Esophagus muscularis mucosa (tissue), 4 donors: ENCODE data around the gene RNF138. TPM values are rescaled to one million over a fixed set of nuclear protein-coding genes. Genes with fewer than 3 reads are reported as not detected.
"Not testable (repeated sequence)": the region's sequence is repeated elsewhere in the genome, so short reads cannot be mapped to it uniquely, and the experiment has no call there.

Experiments
- DNase-seq: peaks from one replicate; pipeline ENCODE4 v3.0.0-alpha.2; 2017; ENCODE audit errors: extremely low spot score
- H3K27ac ChIP-seq, 4 donors: fragments of 200-600 bp; sonication (generic); replicated peaks in 1 of 4; 1 replicate in 3 of 4; 2 replicates in 1 of 4; pipeline ENCODE4 v1.5.1; 2016 to 2019; ENCODE audit warnings: mild to moderate bottlenecking in 1 of 4
- H3K27me3 ChIP-seq, 4 donors: fragments of 200-600 bp; sonication (generic); one replicate each; pipeline versions ENCODE4 v1.5.1 to v1.6.0; 2016 to 2019
- H3K36me3 ChIP-seq, 4 donors: fragments of 200-600 bp; sonication (generic); one replicate each; pipeline ENCODE4 v1.5.1; 2016 to 2019
- H3K4me1 ChIP-seq, 4 donors: fragments of 200-600 bp; sonication (generic); one replicate each; pipeline ENCODE4 v1.5.1; 2016 to 2019
- H3K4me3 ChIP-seq, 4 donors: fragments of 200-600 bp; sonication (generic); 1 replicate in 2 of 4; 2 replicates in 2 of 4; pipeline ENCODE4 v1.5.1; 2016 to 2019; ENCODE audit warnings: mild to moderate bottlenecking in 4 of 4, moderate library complexity in 1 of 4
- H3K9me3 ChIP-seq, 4 donors: fragments of 200-600 bp; sonication (generic); 1 replicate in 3 of 4; 2 replicates in 1 of 4; pipeline ENCODE4 v1.5.1; 2016 to 2019
- EP300 ChIP-seq: sonication (generic); formaldehyde crosslinking; IDR thresholded peaks from one replicate; pipeline ENCODE4 v1.6.1; 2017; ENCODE audit warnings: antibody characterized with exemption
- POLR2A ChIP-seq: fragments of 450-650 bp; IDR thresholded peaks from one replicate; pipeline ENCODE4 v1.6.1; 2017; ENCODE audit warnings: antibody characterized with exemption, moderate library complexity, mild to moderate bottlenecking, low read depth
- POLR2AphosphoS5 ChIP-seq, 2 donors: sonication (generic); formaldehyde crosslinking; IDR thresholded peaks; one replicate each; pipeline ENCODE4 v1.6.1; 2017; ENCODE audit warnings: antibody characterized with exemption in 2 of 2
- WGBS: methylation state at CpG from one replicate; pipeline ENCODE4 v1.1.5; 2018; 5-methylcytosine and 5-hydroxymethylcytosine counted together
- intact Hi-C: fragments of 100-400 bp; cut with DNase I; formaldehyde crosslinking; loops from one replicate; pipeline ENCODE4 v1.15.1; 2023
- total RNA-seq, 4 donors: library from RNA; depleted of rRNA; stranded (reverse); fragments of >200 nt; gene quantifications; one replicate each; pipeline versions ENCODE4 v1.1.0 to v1.2.1, GENCODE V29; 2016
- TF ChIP-seq, protein P1 (sequence below), 3 experiments: fragments of 200-600 bp in 2 of 3; fragments of 450-650 bp in 1 of 3; sonication (generic) in 2 of 3; IDR thresholded peaks; one replicate each; pipeline ENCODE4 v1.5.1; 2017 to 2019; ENCODE audit warnings: antibody characterized with exemption in 3 of 3, mild to moderate bottlenecking in 2 of 3, moderate library complexity in 1 of 3

RNF138 gene
- total RNA-seq, 4 donors from 2014 or later, result 19.5 to 34.1 (median 24.1) TPM

DNA sequence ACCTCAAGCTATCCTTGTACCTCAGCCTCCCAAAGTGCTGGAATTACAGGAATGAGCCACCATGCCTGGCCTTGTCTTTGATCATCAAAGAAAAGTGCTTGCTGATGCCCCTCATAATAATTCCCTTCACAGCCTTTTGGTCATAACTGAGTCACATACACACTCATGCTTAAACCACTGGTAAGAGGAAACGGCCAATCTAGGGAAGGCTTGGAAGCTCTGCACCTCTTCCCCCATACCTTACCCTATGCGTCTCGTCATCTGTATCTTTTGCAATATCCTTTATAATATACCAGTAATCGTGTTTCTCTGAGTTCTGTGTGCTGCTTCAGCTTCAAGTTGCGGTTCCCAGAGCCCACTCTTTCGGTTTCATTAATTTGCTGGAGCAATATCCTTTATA lies 4.8 kb upstream of the RNF138 start:
- Histone ChIP-seq H3K27ac (no peak overlapping the region), H3K36me3 (no peaks in the 10 kb centered on the region), H3K9me3 (no peaks in the 10 kb centered on the region), H3K4me3 (no peak overlapping the region), H3K27me3 (no peaks in the 10 kb centered on the region), H3K4me1 (peaks cover 16 to 30% (median 22%) of the 10 kb centered on the region in 4 donors)
- DNase-seq, result no peak
- 70% methylated on average over 6 of the region's 6 CpGs for WGBS
- TF ChIP-seq POLR2A, result no peak
- no peak for TF ChIP-seq POLR2AphosphoS5 (IDR thresholded peaks at IDR 0.05)
- TF ChIP-seq, protein P1, sequence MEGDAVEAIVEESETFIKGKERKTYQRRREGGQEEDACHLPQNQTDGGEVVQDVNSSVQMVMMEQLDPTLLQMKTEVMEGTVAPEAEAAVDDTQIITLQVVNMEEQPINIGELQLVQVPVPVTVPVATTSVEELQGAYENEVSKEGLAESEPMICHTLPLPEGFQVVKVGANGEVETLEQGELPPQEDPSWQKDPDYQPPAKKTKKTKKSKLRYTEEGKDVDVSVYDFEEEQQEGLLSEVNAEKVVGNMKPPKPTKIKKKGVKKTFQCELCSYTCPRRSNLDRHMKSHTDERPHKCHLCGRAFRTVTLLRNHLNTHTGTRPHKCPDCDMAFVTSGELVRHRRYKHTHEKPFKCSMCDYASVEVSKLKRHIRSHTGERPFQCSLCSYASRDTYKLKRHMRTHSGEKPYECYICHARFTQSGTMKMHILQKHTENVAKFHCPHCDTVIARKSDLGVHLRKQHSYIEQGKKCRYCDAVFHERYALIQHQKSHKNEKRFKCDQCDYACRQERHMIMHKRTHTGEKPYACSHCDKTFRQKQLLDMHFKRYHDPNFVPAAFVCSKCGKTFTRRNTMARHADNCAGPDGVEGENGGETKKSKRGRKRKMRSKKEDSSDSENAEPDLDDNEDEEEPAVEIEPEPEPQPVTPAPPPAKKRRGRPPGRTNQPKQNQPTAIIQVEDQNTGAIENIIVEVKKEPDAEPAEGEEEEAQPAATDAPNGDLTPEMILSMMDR (IDR thresholded peaks at IDR 0.05), result no peak
- no peak for TF ChIP-seq EP300
- intact Hi-C loops, result no loop called here

DNA sequence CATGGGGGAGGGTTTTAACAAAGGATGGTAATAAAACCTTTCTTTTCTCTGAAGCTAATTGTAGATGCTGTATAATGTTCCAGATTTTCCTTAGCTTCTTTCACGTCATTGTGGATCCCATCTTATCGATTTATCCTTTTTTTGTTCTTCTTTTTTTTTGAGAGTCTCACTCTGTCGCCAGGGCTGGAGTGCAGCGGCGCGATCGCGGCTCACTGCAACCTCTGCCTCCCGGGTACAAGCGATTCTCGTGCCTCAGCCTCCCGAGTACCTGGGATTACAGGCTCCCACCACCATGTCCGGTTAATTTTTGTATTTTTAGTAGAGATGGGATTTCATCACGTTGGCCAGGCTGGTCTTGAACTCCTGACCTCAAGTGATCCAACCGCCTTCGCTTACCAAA lies 843 bp upstream of the RNF138 start:
- WGBS, result 96% methylated on average over 16 of the region's 16 CpGs
- peak overlapping the region; percentile 99 to 100 (median 100) for H3K27ac ChIP-seq

DNA sequence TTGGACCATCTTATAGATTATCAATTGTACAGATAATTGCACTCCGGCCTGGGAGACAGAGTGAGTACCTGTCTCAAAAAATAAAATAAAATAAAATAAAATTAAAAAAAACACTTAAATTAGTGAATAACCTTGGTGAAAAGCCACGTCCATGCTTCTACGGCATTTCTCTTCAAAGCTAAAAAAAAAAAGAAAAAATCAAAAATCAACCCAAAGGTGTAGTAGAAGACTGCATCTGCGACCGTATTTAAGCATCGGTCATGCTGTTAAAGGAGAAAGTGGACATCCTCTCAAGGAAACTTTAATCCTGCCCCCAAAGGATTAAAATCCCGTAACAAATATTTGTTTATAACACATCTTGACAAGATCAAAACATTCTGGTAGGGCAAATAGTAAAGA lies 350 bp upstream of the RNF138 start:
- Histone ChIP-seq H3K9me3 (no peaks in the 10 kb centered on the region), H3K27ac (peak overlapping the region; percentile 99 to 100 (median 100)), H3K4me1 (peaks cover 22 to 37% (median 36%) of the 10 kb centered on the region in 4 donors), H3K27me3 (no peaks in the 10 kb centered on the region), H3K36me3 (peaks cover 0 to 3% (median 0%) of the 10 kb centered on the region in 4 donors), H3K4me3 (peak overlapping the region; percentile 75 to 93 (median 86))
- no peak for DNase-seq
- WGBS, result 36% methylated on average over 7 of the region's 7 CpGs
- intact Hi-C loops, result loop anchor here (5.0 to 10.0 kb wide), 3 partner anchors 149 to 383 kb away; partner anchors contain the start of genes GAREM1 and TRAPPC8
- no peak for TF ChIP-seq POLR2AphosphoS5 (IDR thresholded peaks at IDR 0.05)
- TF ChIP-seq, protein P1 (IDR thresholded peaks at IDR 0.05), result no peak
- no peak for TF ChIP-seq EP300
- TF ChIP-seq POLR2A, result no peak

More for the DNA sequence above, 843 bp upstream of the RNF138 start:
- H3K4me3 ChIP-seq, H3K9me3 ChIP-seq, DNase-seq, H3K27me3 ChIP-seq, H3K36me3 ChIP-seq: not testable (repeated sequence)
- peaks cover 22 to 36% (median 33%) of the 10 kb centered on the region in 4 donors for H3K4me1 ChIP-seq
- intact Hi-C loops, result loop anchor here (5.0 to 10.0 kb wide), 3 partner anchors 149 to 384 kb away; partner anchors contain the start of genes GAREM1 and TRAPPC8

DNA sequence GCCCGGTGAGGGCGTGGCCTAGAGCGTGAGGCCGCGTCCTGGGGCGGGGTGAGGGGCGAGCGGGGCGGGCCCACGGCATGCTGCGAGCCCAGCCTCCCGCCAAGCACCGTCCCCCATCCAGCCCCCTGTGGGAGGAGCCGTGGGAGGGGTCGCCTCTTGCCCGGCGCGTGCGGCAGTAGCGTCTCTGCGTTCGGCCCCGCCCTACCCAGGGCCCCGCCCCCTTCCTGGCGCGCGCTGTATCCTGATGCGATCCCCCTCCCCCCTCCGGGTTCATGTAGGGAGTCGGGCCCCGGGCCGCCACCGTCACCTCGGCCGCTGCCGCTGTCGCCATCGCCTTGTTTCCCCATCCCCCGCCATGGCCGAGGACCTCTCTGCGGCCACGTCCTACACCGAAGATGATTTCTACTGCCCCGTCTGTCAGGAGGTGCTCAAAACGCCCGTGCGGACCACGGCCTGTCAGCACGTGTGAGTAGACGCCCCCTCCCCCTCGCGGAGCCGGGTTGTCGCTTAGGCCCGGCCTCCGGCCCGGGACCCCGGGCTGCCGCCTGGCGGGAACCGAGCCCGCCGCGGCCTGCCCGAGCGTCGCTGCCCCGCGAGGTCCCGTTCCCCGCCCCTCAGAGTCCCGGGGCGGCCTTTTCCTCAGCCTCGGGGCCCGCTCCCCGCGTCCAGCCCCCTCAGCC lies 888 bp downstream of the RNF138 start:
- TF ChIP-seq, protein P1 (IDR thresholded peaks at IDR 0.05), result no peak
- TF ChIP-seq EP300, result no peak
- peak; percentile 23 for TF ChIP-seq POLR2A
- TF ChIP-seq POLR2AphosphoS5 (IDR thresholded peaks at IDR 0.05), result peak; percentile 81
- WGBS, result 0% methylated on average over 8 of the region's 77 CpGs

DNA sequence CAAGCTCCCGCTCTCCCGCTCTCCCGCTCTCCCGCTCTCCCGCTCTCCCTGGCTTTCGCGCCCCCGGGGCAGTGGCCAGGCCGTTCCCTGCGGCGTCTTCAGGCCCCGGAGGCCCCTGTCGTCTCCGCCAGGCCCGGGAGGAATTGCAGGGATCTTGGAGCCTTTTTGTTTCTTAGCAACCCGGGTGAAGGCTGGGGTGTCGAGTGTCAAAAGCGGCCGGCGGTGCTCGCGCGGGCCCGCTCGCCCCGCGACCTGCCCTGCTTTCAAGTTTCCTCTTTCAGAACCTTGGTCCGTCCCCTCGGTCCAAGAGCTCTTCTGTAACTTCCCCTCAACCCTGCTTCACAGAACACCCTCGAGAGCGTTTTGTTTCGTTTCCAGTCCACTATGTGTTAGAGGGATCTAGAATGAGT lies 1.4 kb downstream of the RNF138 start:
- Histone ChIP-seq H3K27me3 (no peaks in the 10 kb centered on the region), H3K4me3 (peak overlapping the region; percentile 75 to 93 (median 86)), H3K36me3 (peaks cover 0 to 3% (median 0%) of the 10 kb centered on the region in 4 donors), H3K27ac (peak overlapping the region; percentile 99 to 100 (median 100)), H3K4me1 (peaks cover 27 to 54% (median 51%) of the 10 kb centered on the region in 4 donors), H3K9me3 (no peaks in the 10 kb centered on the region)
- 0% methylated on average over 17 of the region's 32 CpGs for WGBS
- peak in 1 of 2 donors; percentile 6 for TF ChIP-seq POLR2AphosphoS5 (IDR thresholded peaks at IDR 0.05)
- TF ChIP-seq, protein P1 (IDR thresholded peaks at IDR 0.05), result no peak
- intact Hi-C loops, result loop anchor here (5.0 to 10.0 kb wide), 3 partner anchors 151 to 382 kb away; partner anchors contain the start of genes GAREM1 and TRAPPC8
- DNase-seq, result no peak

More for the DNA sequence above, 888 bp downstream of the RNF138 start:
- peak; percentile 99 for DNase-seq
- peak overlapping the region; percentile 75 to 93 (median 86) for H3K4me3 ChIP-seq
- H3K27me3 ChIP-seq, result no peaks in the 10 kb centered on the region
- H3K36me3 ChIP-seq, result peaks cover 0 to 3% (median 0%) of the 10 kb centered on the region in 4 donors
- peaks cover 27 to 49% (median 49%) of the 10 kb centered on the region in 4 donors for H3K4me1 ChIP-seq
- no peaks in the 10 kb centered on the region for H3K9me3 ChIP-seq
- H3K27ac ChIP-seq, result peak overlapping the region; percentile 99 to 100 (median 100)
- intact Hi-C loops, result loop anchor here (5.0 to 10.0 kb wide), 3 partner anchors 150 to 382 kb away; partner anchors contain the start of genes GAREM1 and TRAPPC8
